HG02588 (cell line): ENCODE results near the gene TMEM40.
"Not testable (repeated sequence)": the region's sequence is repeated elsewhere in the genome, so short reads cannot be mapped to it uniquely, and the experiment has no call there.

ENCODE experiments used
- ATAC-seq: cut with Tn5 transposase; IDR thresholded peaks from one replicate; pipeline ENCODE4 v1.9.1; 2021; ENCODE audit warnings: mild to moderate bottlenecking, moderate library complexity; ENCODE audit not compliant: unreplicated experiment

The TMEM40 gene

GRCh38 chr3:12752102-12752501 lies 7.0 kb downstream of the TMEM40 start:
- ATAC-seq, result no peak

GRCh38 chr3:12751571-12751970 lies 7.5 kb downstream of the TMEM40 start:
- ATAC-seq, result no peak

- ATAC-seq, result no peak
These were observed 8.4 kb downstream of the TMEM40 start for GRCh38 chr3:12750658-12751071.

GRCh38 chr3:12750223-12750622 lies 8.8 kb downstream of the TMEM40 start:
- ATAC-seq, result no peak

GRCh38 chr3:12748477-12748876 lies 10.6 kb downstream of the TMEM40 start:
- ATAC-seq, result no peak

- ATAC-seq, result no peak
These were observed 12.6 kb downstream of the TMEM40 start for GRCh38 chr3:12746419-12746818.

GRCh38 chr3:12744326-12744725 lies 14.7 kb downstream of the TMEM40 start:
- ATAC-seq, result no peak

GRCh38 chr3:12743583-12743982 lies 15.5 kb downstream of the TMEM40 start:
- no peak for ATAC-seq

GRCh38 chr3:12742330-12743107 lies 16.5 kb downstream of the TMEM40 start:
- ATAC-seq, result no peak

- ATAC-seq, result no peak
These were observed 17.9 kb downstream of the TMEM40 start for GRCh38 chr3:12741209-12741608.

- ATAC-seq, result no peak
These were observed 21.2 kb downstream of the TMEM40 start for GRCh38 chr3:12737833-12738232.

- ATAC-seq, result no peak
These were observed 21.7 kb downstream of the TMEM40 start for GRCh38 chr3:12737319-12737718.

GRCh38 chr3:12734960-12735359 lies 24.1 kb downstream of the TMEM40 start:
- no peak for ATAC-seq

- no peak for ATAC-seq
These were observed 25.5 kb downstream of the TMEM40 start for GRCh38 chr3:12733566-12733965.

- no peak for ATAC-seq
These were observed 28.4 kb downstream of the TMEM40 start for GRCh38 chr3:12730506-12731242.

GRCh38 chr3:12729051-12729651 lies 29.9 kb downstream of the TMEM40 start:
- ATAC-seq, result no peak

GRCh38 chr3:12727937-12728336 lies 31.1 kb downstream of the TMEM40 start:
- ATAC-seq, result no peak

GRCh38 chr3:12727481-12727880 lies 31.6 kb downstream of the TMEM40 start:
- ATAC-seq, result no peak

GRCh38 chr3:12725436-12725835 lies 33.6 kb downstream of the TMEM40 start:
- no peak for ATAC-seq

GRCh38 chr3:12724794-12725193 lies 34.3 kb downstream of the TMEM40 start:
- ATAC-seq, result no peak

- not testable (repeated sequence) for ATAC-seq
These were observed 35.7 kb downstream of the TMEM40 start for GRCh38 chr3:12723362-12723761.

GRCh38 chr3:12722226-12722625 lies 36.8 kb downstream of the TMEM40 start:
- no peak for ATAC-seq
